Right ventricle myocardium inferior (tissue), 1 donor: ENCODE results near the gene MRPL51. TPM values are rescaled to one million over a fixed set of nuclear protein-coding genes. Genes with fewer than 3 reads are reported as not detected.
"Not testable (repeated sequence)": the region's sequence is repeated elsewhere in the genome, so short reads cannot be mapped to it uniquely, and the experiment has no call there.

Experiments used
- ATAC-seq: fragments of 200-7000 bp; cut with Tn5 transposase; one replicate; pipeline ENCODE4 v1.9.1; 2020; ENCODE audit warnings: mild to moderate bottlenecking, moderate library complexity
- DNase-seq: peaks from one replicate; pipeline ENCODE4 v3.0.0; 2021; ENCODE audit errors: missing footprints
- intact Hi-C: fragments of 100-400 bp; cut with DNase I; formaldehyde crosslinking; loops from one replicate; pipeline ENCODE4 v1.11.0; 2022
- total RNA-seq: library from RNA; stranded (reverse); fragmentation: NEBNext Ultra II Directional; extraction: Animal tissue kit (Norgen Biotek cat#: 25700); gene quantifications from one replicate; pipeline ENCODE4 v1.2.1, GENCODE V29; 2021
- donor health status: DM: no; HTN: yes; CAD: no; lungs with severe emphysema.

The MRPL51 gene
- total RNA-seq, 1 donor from 2014 or later, result 278 TPM

DNA sequence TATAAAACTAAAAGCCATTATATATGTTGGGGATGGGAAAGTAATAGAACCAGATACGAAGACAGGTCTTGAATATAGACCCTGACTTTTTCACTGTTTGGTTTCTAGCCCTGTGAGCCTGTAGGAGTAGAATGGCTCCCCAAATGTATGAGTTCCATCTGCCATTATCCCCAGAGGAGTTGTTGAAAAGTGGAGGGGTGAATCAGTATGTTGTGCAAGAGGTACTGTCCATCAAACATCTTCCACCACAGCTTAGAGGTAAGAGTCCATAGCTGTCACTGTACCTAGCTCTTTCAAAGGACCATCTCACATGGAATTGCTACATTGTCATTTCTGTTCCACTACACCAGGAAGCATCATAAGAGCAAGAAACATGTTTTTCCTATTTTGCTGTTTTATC lies 1.9 kb upstream of the MRPL51 start:
- intact Hi-C loops, result no loop called here
- DNase-seq (no peak), ATAC-seq (no peak)

DNA sequence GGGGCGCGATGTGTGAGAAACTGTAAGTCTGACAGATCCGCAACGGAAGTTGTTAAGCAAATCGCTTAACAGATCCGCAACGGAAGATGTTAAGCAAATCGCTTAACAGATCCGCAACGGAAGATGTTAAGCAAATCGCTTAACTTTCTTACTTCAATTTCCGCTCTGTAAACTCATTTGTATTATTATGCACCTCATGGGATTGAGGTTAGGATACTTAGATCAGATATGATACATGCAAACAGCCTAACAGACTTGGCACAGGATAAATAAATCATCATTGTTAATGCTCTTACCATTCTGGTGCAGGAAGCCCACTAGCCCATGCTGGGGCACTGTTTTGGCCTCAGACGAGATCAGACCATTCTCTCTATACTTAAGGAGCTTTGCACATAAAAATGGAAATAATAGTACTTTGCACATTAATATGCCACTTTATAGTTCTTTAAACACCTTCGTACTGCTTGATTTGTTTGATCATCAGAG lies 1.2 kb upstream of the MRPL51 start:
- DNase-seq (no peak), ATAC-seq (no peak)
- intact Hi-C loops, result no loop called here

DNA sequence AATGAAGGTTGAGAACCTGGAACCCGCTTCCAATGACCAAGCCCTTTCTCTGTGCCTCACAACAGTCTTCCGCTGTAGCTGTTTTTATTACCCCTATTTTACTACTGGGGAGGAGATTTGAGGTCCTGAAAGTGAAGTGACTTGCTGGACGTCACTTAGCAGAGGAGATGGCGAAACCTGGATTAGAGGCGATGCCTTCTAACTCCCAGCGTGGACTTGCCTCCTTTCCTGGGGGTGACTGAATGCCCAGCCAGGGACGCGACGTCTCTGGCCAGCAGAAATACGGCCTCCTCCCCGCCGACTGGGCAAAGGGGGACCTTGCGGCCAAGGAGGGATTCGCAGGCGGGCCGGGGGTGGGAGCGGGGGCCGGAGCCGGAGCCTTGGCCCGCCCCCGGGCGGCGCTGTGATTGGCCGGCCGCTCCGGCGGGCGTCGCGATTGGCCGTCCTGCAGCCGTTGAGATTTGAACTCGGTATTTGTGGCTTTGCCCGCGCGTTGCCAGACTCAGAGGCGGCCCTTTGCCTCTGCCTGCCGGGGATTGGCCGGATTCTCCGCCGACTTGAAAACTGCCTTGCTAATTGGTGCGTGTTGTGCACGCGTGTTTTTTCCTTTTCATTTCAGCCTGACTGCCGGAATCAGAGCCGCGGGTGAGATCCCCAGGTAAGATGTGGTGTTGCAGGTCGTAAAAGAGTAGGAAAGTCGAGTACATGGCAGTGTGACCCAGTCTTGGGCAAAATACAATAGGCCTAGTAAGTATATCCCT lies 615 bp upstream of the MRPL51 start, which contains the start of gene NCAPD2:
NCAPD2 (plus strand) TSS at position 606 of the 761 bp plus-strand sequence. CDS start 997 bp downstream, outside the sequence.
- ATAC-seq (peak; percentile 97), DNase-seq (peak; percentile 98)
- intact Hi-C loops, result loop anchor here (1.0 kb wide), 2 partner anchors 23 to 40 kb away; partner anchors contain the start of gene VAMP1

DNA sequence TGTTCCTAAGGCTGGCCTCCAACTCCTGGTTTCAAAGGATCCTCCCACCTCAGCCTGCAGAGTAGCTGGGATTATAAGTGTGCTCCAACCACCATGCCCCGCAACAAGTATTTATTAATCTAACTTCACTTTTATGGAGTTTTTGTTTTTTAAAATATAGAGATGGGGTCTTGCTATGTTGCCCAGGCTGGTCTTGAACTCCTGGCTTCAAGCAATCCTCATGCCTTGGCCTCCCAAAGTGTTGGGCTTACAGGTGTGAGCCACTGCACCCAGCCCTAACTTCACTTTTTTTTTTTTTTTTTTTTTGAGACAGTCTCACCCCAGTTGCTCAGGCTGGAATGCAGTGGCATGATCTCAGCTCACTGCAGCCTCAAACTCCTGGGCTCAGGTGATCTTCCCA lies 2.4 kb downstream of the MRPL51 start:
- intact Hi-C loops, ATAC-seq, DNase-seq: not testable (repeated sequence)

DNA sequence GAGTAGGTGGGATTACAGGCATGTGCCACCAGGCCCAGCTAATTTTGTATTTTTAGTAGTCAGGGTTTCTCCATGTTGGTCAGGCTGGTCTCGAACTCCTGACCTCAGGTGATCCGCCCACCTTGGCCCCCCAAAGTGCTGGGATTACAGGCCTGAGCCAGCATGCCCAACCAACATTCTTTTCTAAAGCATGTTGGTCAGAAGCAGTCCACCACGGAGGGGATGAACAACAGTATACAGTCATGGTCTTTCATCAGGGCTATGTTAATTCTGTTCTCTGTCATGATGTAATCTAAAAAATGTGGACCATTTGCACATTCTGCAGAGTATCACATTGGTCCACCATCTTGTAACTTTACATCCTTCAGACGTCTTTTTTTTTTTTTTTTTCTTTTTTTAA lies 3.6 kb downstream of the MRPL51 start:
- intact Hi-C loops, result no loop called here
- no peak for DNase-seq
- ATAC-seq, result no peak

DNA sequence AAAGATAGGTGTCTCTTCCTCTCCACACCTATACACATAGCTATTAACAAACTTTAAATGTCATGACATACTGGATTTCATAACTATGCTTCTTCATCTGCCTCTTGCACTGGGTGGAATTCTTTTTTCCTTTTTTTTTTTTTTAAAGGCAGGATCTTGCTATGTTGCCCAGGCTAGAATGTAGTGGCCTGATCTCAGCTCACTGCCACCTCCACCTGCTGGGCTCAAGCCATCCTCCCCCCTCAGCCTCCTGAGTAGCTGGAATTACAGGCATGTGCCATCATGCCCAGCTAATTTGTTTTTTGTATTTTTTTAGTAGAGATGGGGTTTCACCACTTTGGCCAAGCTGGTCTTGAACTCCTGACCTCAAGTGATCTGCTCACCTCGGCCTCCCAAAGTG lies 4.8 kb downstream of the MRPL51 start:
- intact Hi-C loops, result no loop called here
- ATAC-seq, result no peak
- no peak for DNase-seq

DNA sequence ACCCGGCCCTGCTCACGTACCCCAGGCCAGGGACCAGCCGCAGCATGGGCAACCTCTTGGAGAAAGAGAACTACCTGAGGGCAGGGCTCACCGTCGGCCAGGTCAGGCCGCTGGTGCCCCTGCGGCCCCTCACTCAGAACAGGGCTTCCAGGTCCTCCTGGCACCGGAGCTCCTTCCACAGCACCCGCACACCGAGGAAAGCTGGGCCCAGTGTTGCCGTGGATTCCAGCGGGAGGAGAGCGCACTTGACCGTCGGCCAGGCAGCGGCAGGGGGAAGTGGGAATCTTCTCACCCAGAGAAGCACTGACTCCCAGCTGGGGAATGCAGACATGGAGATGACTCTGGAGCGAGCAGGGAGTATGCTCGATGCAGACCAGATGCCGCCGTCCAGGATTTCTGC lies 14.6 kb downstream of the MRPL51 start:
- no peak for ATAC-seq
- intact Hi-C loops, result no loop called here
- no peak for DNase-seq

DNA sequence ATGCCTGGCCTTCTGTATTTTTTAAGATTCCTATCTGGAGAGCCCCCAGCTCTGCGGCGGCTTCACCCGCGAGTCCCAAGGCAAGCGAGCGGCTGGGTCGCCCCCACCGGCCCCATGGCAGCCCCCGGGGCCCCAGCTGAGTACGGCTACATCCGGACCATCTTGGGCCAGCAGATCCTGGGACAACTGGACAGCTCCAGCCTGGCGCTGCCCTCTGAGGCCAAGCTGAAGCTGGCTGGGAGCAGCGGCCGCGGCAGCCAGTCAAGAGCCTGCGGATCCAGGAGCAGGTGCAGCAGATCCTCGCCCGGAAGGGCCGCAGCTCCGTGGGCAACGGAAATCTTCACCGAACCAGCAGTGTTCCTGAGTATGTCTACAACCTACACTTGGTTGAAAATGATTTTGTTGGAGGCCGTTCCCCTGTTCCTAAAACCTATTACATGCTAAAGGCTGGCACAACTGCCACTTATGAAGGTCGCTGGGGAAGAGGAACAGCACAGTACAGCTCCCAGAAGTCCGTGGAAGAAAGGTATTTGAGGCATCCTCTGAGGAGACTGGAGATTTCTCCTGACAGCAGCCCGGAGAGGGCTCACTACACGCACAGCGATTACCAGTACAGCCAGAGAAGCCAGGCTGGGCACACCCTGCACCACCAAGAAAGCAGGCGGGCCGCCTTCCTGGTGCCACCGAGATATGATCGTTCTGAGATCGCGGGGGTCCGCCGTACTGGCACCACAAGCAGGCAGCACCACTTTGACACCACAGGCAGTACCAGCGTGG lies 15.3 kb downstream of the MRPL51 start:
- ATAC-seq, result peak; percentile 42
- DNase-seq, intact Hi-C loops: not testable (repeated sequence)

DNA sequence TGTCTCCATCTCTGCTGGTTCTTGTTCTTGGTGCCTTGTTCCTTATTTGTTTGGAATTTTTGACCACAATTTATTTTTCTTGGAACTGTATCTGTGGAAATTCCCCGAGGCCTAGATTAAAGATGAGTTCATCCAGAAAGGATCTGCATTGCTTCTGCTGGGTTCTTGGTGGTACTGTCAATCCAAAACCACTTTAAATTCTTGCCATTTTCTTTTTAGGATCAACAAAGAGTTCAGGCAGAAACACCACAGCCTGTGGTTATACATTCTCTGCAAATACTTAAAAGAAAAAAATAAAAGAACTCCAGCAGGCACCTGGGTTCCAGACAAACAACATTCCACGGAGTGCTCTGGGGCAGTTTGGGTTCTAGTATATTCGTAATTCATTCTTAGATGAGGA lies 16.6 kb downstream of the MRPL51 start:
- ATAC-seq (no peak), DNase-seq (no peak)
- intact Hi-C loops, result no loop called here

DNA sequence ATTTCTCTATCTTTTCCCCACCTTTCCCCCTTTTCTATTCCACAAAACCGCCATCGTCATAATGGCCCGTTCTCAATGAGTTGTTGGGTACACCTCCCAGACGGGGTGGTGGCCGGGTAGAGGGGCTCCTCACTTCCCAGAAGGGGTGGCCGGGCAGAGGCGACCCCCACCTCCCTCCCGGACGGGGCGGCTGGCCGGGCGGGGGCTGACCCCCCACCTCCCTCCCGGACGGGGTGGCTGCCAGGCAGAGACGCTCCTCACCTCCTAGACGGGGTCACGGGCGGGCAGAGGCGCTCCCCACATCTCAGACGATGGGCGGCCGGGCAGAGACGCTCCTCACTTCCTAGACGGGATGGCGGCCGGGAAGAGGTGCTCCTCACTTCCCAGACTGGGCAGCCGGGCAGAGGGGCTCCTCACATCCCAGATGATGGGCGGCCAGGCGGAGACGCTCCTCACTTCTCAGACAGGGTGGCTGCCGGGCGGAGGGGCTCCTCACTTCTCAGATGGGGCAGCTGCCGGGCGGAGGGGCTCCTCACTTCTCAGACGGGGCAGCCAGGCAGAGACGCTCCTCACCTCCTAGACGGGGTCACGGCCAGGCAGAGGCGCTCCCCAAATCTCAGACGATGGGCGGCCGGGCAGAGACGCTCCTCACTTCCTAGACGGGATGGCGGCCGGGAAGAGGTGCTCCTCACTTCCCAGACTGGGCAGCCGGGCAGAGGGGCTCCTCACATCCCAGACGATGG lies 17.7 kb downstream of the MRPL51 start:
- ATAC-seq, DNase-seq, intact Hi-C loops: not testable (repeated sequence)

DNA sequence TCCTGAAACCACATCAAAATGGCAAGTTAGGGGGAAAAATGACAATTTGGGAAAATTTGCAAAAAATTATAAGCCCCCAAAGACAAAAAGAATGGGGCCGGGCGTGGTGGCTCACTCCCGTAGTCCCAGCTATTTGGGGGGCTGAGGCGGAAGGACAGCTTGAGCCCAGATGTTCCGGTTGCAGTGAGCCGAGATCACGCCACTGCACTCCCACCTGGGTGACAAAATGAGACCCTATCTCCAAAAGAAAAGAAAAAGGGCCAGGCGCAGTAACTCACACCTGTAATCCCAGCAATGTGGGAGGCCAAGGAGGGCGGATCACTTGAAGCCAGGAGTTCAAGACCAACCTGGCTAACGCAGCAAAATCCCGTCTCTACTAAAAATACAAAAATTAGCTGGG lies 20.6 kb downstream of the MRPL51 start:
- DNase-seq (no peak), ATAC-seq (no peak)
- intact Hi-C loops, result loop anchor here (5.0 kb wide), 1 partner anchor 135 kb away; no protein-coding TSS in a partner anchor

DNA sequence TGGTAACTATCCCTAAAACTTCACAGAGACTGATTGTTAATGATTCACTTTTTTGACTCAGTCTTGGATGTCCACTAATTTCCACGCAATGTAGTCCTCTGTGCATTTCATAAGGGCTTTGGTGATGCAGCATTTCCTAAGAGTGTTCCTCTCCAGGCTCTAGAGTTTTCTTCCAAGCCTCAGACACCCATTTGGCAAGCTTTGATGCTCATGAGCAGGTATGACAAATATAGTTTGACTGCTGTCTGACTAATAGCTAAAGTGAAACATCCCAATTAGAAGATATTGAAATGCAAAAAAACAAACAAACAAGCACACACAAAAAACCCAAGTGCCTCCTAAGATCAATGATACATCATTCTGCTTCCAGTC lies 21.1 kb downstream of the MRPL51 start:
- intact Hi-C loops, result loop anchor here (1.0 to 5.0 kb wide), 3 partner anchors 19 to 149 kb away; partner anchors contain the start of gene TAPBPL
- DNase-seq (no peak), ATAC-seq (no peak)

DNA sequence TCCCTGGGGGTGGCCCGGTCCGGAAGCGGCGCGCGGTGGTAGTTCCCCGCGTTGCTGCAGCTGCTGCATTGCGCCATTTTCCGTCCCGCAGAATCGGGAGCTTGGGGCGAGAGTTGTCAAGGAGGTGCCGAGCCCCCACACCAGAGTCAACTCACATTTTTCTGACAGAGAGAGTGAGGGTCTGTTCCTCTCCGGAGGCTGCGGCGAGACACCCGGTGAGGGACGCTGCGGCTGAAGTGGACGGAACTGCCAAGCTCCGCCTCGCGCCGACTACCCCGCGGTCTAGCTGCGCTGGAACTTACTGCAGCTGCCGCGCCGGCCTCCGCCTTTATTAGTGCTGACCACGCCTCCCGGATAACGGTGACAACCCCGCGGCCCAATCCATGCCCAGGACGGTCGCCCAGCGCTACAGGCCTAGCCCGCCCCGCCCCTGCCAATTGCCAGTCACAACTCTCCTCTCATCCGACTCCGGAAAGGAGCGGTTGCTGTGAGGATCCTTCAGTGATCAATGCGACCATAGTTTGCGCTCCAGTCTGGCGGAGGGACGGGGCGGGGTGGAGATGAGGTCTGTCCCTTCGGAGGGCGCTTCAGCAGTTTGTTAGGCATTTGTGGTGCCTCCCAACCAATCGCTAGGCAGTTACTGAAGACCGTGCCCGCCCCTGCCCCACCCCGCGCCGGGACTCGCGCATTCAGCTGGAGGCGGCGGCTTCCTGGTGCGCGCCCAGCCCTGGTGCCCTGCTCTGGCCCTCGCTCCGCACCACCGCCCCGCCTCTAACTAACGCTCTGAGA lies 22.5 kb downstream of the MRPL51 start, which contains the start of gene VAMP1:
VAMP1 (minus strand) TSS at position 303 of the 789 bp plus-strand sequence; CDS start at position 157, 146 bp downstream.
- ATAC-seq, result peak; percentile 97
- intact Hi-C loops, result loop anchor here (1.0 to 5.0 kb wide), 5 partner anchors 18 to 147 kb away; partner anchors contain the start of genes MRPL51 and TAPBPL
- peak; percentile 99 for DNase-seq

DNA sequence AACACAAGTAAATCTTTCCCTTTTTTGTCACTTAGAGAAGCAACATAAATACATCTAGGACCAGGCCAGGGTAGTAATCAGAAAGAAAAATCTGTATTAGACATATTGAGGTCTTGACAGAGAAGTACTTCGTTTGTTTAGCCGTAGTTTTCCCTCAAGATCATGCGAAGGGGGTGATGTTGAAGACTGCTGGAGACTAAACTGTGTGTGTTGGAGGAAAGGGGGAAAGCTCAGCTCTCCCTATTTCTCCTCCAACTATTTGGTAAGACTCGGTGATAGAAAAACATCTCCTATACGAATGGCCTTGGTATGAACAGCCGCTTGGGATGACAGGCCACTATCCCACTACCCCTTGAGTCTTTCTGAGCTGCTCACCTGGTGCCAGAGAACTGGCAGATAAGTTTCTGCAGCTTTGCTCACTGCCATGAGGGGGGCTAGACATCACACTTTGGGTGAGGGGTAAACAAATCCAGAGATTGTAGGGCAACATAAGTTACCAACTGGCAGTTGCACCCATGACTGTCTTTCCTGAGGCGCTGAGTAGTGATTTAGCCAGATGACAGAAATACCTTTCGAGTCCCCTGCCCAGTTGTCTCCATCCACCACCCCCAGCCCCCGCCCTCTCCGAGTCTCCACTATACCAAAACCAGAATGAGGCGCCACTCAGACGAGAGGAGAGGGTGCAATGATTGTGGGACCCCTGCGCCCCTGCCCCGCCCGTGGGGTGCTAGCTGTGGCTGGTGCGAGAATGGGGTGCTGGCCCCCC lies 23.3 kb downstream of the MRPL51 start:
- intact Hi-C loops, result loop anchor here (1.0 to 5.0 kb wide), 4 partner anchors 17 to 132 kb away; partner anchors contain the start of genes MRPL51 and TAPBPL
- DNase-seq, result no peak
- ATAC-seq, result no peak

DNA sequence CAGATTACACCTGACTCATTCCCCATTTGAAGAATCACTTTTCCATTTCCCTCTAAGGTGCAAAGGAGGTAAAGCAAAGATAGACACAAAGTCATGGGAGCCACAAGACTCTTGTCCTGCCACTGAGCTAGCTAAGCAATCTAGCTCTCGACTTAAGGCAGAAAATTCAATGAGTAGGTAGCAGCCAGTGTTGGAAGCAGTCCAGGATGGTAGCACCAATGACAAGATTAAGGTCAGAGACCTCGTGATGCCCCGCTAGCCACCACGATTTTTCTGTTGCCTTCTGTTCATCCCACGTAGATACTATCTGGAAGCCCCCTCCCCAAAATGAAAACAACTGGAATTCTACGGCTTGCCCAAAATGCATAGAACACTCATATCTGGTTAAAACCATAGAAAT lies 24.0 kb downstream of the MRPL51 start:
- DNase-seq, result no peak
- intact Hi-C loops, result no loop called here
- ATAC-seq, result no peak

DNA sequence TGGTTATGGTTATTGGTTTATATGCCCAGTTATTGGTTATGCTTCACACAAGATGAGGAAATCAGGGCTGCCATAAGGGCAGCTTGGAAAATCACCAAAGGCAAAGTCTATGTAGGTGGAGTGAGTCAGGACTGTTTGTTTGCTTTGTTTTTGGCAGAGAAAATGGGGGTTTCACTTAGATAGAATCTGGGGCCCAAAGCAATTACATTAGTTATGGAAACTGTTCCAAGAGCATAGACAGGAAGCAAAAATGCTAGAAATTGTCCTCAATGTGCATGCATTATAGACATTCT lies 24.8 kb downstream of the MRPL51 start:
- intact Hi-C loops, result no loop called here
- no peak for DNase-seq
- ATAC-seq, result no peak

DNA sequence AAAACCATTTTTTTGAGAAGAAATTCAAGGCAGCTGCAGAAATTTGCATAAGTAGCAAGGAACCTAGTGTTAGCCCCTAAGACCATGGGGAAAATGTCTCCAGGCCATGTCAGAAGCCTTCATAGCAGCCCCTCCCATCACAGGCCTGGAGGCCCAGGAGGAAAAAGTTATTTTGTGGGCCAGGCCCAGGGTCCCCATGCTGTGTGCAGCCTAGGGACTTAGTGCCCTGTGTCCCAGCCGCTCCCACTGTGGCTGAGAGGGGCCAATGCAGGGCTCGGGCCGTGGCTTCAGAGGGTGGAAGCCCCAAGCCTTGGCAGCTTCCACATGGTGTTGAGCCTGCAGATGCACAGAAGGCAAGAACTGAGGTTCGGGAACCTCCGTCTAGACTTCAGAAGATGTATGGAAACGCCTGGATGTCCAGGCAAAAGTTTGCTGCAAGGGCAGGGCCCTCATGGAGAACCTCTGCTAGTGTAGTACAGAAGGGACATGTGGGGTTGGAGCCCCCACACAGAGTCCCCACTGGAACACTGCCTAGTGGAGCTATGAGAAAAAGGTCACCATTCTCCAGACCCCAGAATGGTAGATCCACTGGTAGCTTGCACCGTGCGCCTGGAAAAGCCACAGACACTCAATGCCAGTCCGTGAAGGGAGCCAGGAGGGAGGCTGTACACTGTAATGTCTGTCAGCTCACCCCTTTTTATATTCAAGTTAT lies 25.3 kb downstream of the MRPL51 start:
- intact Hi-C loops, ATAC-seq, DNase-seq: not testable (repeated sequence)
